ENCODE data around the gene RENBP.

GRCh38 chrX:153900831-153901752, 43.4 kb downstream of the RENBP start:
- TF ChIP-seq CTCF (IDR thresholded peaks at IDR 0.05) (no peak), POLR2A (IDR thresholded peaks at IDR 0.05) (no peak)
